ENCODE measurements around the gene KANK3.

- TF ChIP-seq LCOR (CRISPR knock-in tag; IDR thresholded peaks at IDR 0.05) (no peak), SPI1 (IDR thresholded peaks at IDR 0.05; ENCODE audit: borderline replicate concordance, low read depth, low read length) (no peak), GABPA (tag; conservative IDR thresholded peaks at IDR 0.05; ENCODE audit: low read depth) (no peak)
These were observed 35.6 kb downstream of the KANK3 start for GRCh38 chr19:8307400-8307964.

Data from K562 (cell line).